Ishikawa (cell line): ENCODE results near the gene LCA5L.

Experiments
- CEBPB ChIP-seq: IDR thresholded peaks from 2 replicates; pipeline ENCODE4 v1.6.1; 2012
- CREB1 ChIP-seq: IDR thresholded peaks from 2 replicates; pipeline ENCODE4 v1.6.1; 2012; ENCODE audit warnings: low read depth
- EGR1 ChIP-seq: IDR thresholded peaks from 2 replicates; pipeline ENCODE4 v1.6.1; 2012
- EP300 ChIP-seq: IDR thresholded peaks from 2 replicates; pipeline ENCODE4 v1.6.1; 2012; ENCODE audit warnings: borderline replicate concordance
- FOXM1 ChIP-seq: IDR thresholded peaks from 2 replicates; pipeline ENCODE4 v1.6.1; 2012; ENCODE audit warnings: low read depth, borderline replicate concordance
- MAX ChIP-seq: IDR thresholded peaks from 2 replicates; pipeline ENCODE4 v1.6.1; 2012
- NFIC ChIP-seq: IDR thresholded peaks from 2 replicates; pipeline ENCODE4 v1.6.1; 2012
- RAD21 ChIP-seq: IDR thresholded peaks from 2 replicates; pipeline ENCODE4 v1.6.1; 2012; ENCODE audit warnings: low read depth
- REST ChIP-seq: IDR thresholded peaks from 2 replicates; pipeline ENCODE4 v1.6.1; 2012; ENCODE audit warnings: low read depth, mild to moderate bottlenecking
- TAF1 ChIP-seq: IDR thresholded peaks from 2 replicates; pipeline ENCODE4 v1.6.1; 2012; ENCODE audit warnings: low read depth, mild to moderate bottlenecking
- TCF12 ChIP-seq: IDR thresholded peaks from 2 replicates; pipeline ENCODE4 v1.6.1; 2012; ENCODE audit warnings: low read depth
- TEAD4 ChIP-seq: IDR thresholded peaks from 2 replicates; pipeline ENCODE4 v1.6.1; 2012
- USF1 ChIP-seq: IDR thresholded peaks from 2 replicates; pipeline ENCODE4 v1.6.1; 2012
- YY1 ChIP-seq: IDR thresholded peaks from 2 replicates; pipeline ENCODE4 v1.6.1; 2012; ENCODE audit warnings: low read depth
- ZBTB7A ChIP-seq: IDR thresholded peaks from 2 replicates; pipeline ENCODE4 v1.6.1; 2012; ENCODE audit warnings: low read depth

LCA5L gene

GRCh38 chr21:39481886-39482285 is 36.3 kb upstream of the LCA5L start:
- TF ChIP-seq CREB1: no peak

GRCh38 chr21:39480271-39480670 is 34.7 kb upstream of the LCA5L start:
- TF ChIP-seq TCF12 (no peak), NFIC (no peak), YY1 (no peak), RAD21 (no peak), TEAD4 (no peak), EP300 (no peak), CEBPB (no peak), REST (no peak), USF1 (no peak), FOXM1 (no peak), TAF1 (no peak), EGR1 (no peak), CREB1 (no peak)

GRCh38 chr21:39479814-39480182 is 34.2 kb upstream of the LCA5L start:
- TF ChIP-seq REST (no peak), TAF1 (no peak), FOXM1 (no peak), NFIC (no peak), TCF12 (no peak), MAX (no peak), YY1 (no peak)

GRCh38 chr21:39479164-39479813 is 33.7 kb upstream of the LCA5L start:
- TF ChIP-seq MAX: no peak
- no peak for TF ChIP-seq RAD21
- TF ChIP-seq NFIC: no peak

- TF ChIP-seq EGR1 (no peak), TAF1 (no peak), MAX (no peak), TEAD4 (no peak), YY1 (no peak), USF1 (no peak), NFIC (no peak), ZBTB7A (no peak), EP300 (no peak), REST (no peak), TCF12 (no peak), FOXM1 (no peak), CEBPB (no peak), CREB1 (no peak), RAD21 (no peak)
Observed at GRCh38 chr21:39474611-39475010, 29.0 kb upstream of the LCA5L start.
